ENCODE results near the gene FAM20A.

The FAM20A gene

GRCh38 chr17:68606451-68607307, 5.5 kb upstream of the FAM20A start:
- Histone ChIP-seq H3K4me2 (ENCODE audit: low read length) (no peak overlapping the region), H3K4me1 (ENCODE audit: control insufficient read depth, low read depth, low read length) (peaks cover 5% of the 10 kb centered on the region), H3K79me1 (ENCODE audit: low read length) (peaks cover 1% of the 10 kb centered on the region), H2BK120ac (ENCODE audit: low read depth, low read length) (no peak overlapping the region), H3K27me3 (ENCODE audit: insufficient read depth, low read length, poor library complexity) (no peaks in the 10 kb centered on the region), H3K56ac (ENCODE audit: low read length) (no peak overlapping the region), H2AK5ac (ENCODE audit: low read length) (no peak overlapping the region), H4K8ac (ENCODE audit: low read depth, low read length) (no peak overlapping the region), H3K23ac (ENCODE audit: low read length) (no peak overlapping the region), H3K9ac (ENCODE audit: low read length) (no peak overlapping the region), H2BK15ac (replicated peaks; ENCODE audit: low read depth) (peak overlapping the region; percentile 74), H2BK5ac (ENCODE audit: low read length) (no peak overlapping the region), H4K5ac (ENCODE audit: low read length) (no peak overlapping the region), H3K18ac (ENCODE audit: low read length) (no peak overlapping the region), H3K4me3 (ENCODE audit: low read length) (no peak overlapping the region), H3K4ac (ENCODE audit: low read depth, low read length) (peak overlapping the region; percentile 24), H3K27ac (ENCODE audit: low read depth, low read length) (no peak overlapping the region), H3K79me2 (ENCODE audit: control insufficient read depth, insufficient read depth, low read length) (no peaks in the 10 kb centered on the region), H3K36me3 (ENCODE audit: control insufficient read depth, insufficient read depth, low read length) (no peaks in the 10 kb centered on the region)
- DNase-seq = no peak
- no CpG with 5 or more reads among the region's 2 CpGs for WGBS (ENCODE audit: extremely low coverage, insufficient coverage, low lambda C conversion rate)

- no peak overlapping the region for H2AK5ac ChIP-seq (ENCODE audit: low read length)
- H3K18ac ChIP-seq (ENCODE audit: low read length) = no peak overlapping the region
- WGBS (ENCODE audit: extremely low coverage, insufficient coverage, low lambda C conversion rate) = no CpG with 5 or more reads among the region's 1 CpG
- H3K9ac ChIP-seq (ENCODE audit: low read length) = no peak overlapping the region
- H4K8ac ChIP-seq (ENCODE audit: low read depth, low read length) = no peak overlapping the region
- H4K5ac ChIP-seq (ENCODE audit: low read length) = no peak overlapping the region
- H3K27me3 ChIP-seq (ENCODE audit: insufficient read depth, low read length, poor library complexity) = no peaks in the 10 kb centered on the region
- no peak overlapping the region for H2BK5ac ChIP-seq (ENCODE audit: low read length)
- DNase-seq = no peak
- H2BK120ac ChIP-seq (ENCODE audit: low read depth, low read length) = no peak overlapping the region
- no peak overlapping the region for H3K23ac ChIP-seq (ENCODE audit: low read length)
- peaks cover 5% of the 10 kb centered on the region for H3K4me1 ChIP-seq (ENCODE audit: control insufficient read depth, low read depth, low read length)
- H3K27ac ChIP-seq (ENCODE audit: low read depth, low read length) = no peak overlapping the region
- peaks cover 2% of the 10 kb centered on the region for H3K79me2 ChIP-seq (ENCODE audit: control insufficient read depth, insufficient read depth, low read length)
- no peaks in the 10 kb centered on the region for H3K36me3 ChIP-seq (ENCODE audit: control insufficient read depth, insufficient read depth, low read length)
- H3K56ac ChIP-seq (ENCODE audit: low read length) = no peak overlapping the region
- H3K4me3 ChIP-seq (ENCODE audit: low read length) = no peak overlapping the region
- H2BK15ac ChIP-seq (replicated peaks; ENCODE audit: low read depth) = no peak overlapping the region
- peaks cover 1% of the 10 kb centered on the region for H3K79me1 ChIP-seq (ENCODE audit: low read length)
- no peak overlapping the region for H3K4ac ChIP-seq (ENCODE audit: low read depth, low read length)
- no peak overlapping the region for H3K4me2 ChIP-seq (ENCODE audit: low read length)
Measured at GRCh38 chr17:68605914-68606313, 4.7 kb upstream of the FAM20A start.

GRCh38 chr17:68603656-68604055, 2.5 kb upstream of the FAM20A start:
- H3K23ac ChIP-seq (ENCODE audit: low read length) = no peak overlapping the region
- WGBS (ENCODE audit: extremely low coverage, insufficient coverage, low lambda C conversion rate) = no CpG with 5 or more reads among the region's 3 CpGs
- H3K79me1 ChIP-seq (ENCODE audit: low read length) = peaks cover 1% of the 10 kb centered on the region
- H2BK120ac ChIP-seq (ENCODE audit: low read depth, low read length) = peak overlapping the region; percentile 35
- H3K4ac ChIP-seq (ENCODE audit: low read depth, low read length) = peak overlapping the region; percentile 41
- H3K36me3 ChIP-seq (ENCODE audit: control insufficient read depth, insufficient read depth, low read length) = no peaks in the 10 kb centered on the region
- H4K5ac ChIP-seq (ENCODE audit: low read length) = no peak overlapping the region
- no peak overlapping the region for H3K9ac ChIP-seq (ENCODE audit: low read length)
- H2AK5ac ChIP-seq (ENCODE audit: low read length) = peak overlapping the region; percentile 89
- peak overlapping the region; percentile 54 for H3K56ac ChIP-seq (ENCODE audit: low read length)
- no peak overlapping the region for H4K8ac ChIP-seq (ENCODE audit: low read depth, low read length)
- H3K27ac ChIP-seq (ENCODE audit: low read depth, low read length) = peak overlapping the region; percentile 75
- H3K18ac ChIP-seq (ENCODE audit: low read length) = no peak overlapping the region
- H2BK15ac ChIP-seq (replicated peaks; ENCODE audit: low read depth) = no peak overlapping the region
- no peak overlapping the region for H3K4me2 ChIP-seq (ENCODE audit: low read length)
- H3K27me3 ChIP-seq (ENCODE audit: insufficient read depth, low read length, poor library complexity) = no peaks in the 10 kb centered on the region
- no peak for DNase-seq
- H3K4me1 ChIP-seq (ENCODE audit: control insufficient read depth, low read depth, low read length) = peaks cover 5% of the 10 kb centered on the region
- H2BK5ac ChIP-seq (ENCODE audit: low read length) = peak overlapping the region; percentile 88
- no peak overlapping the region for H3K4me3 ChIP-seq (ENCODE audit: low read length)
- H3K79me2 ChIP-seq (ENCODE audit: control insufficient read depth, insufficient read depth, low read length) = peaks cover 23% of the 10 kb centered on the region

GRCh38 chr17:68603027-68603426, 1.9 kb upstream of the FAM20A start:
- H4K5ac ChIP-seq (ENCODE audit: low read length) = no peak overlapping the region
- H3K4ac ChIP-seq (ENCODE audit: low read depth, low read length) = peak overlapping the region; percentile 6
- no CpG with 5 or more reads among the region's 6 CpGs for WGBS (ENCODE audit: extremely low coverage, insufficient coverage, low lambda C conversion rate)
- no peak overlapping the region for H3K4me3 ChIP-seq (ENCODE audit: low read length)
- no peak overlapping the region for H3K4me2 ChIP-seq (ENCODE audit: low read length)
- peak overlapping the region; percentile 39 for H2BK5ac ChIP-seq (ENCODE audit: low read length)
- no peak overlapping the region for H4K8ac ChIP-seq (ENCODE audit: low read depth, low read length)
- no peak overlapping the region for H2BK120ac ChIP-seq (ENCODE audit: low read depth, low read length)
- peak overlapping the region; percentile 11 for H3K18ac ChIP-seq (ENCODE audit: low read length)
- peaks cover 29% of the 10 kb centered on the region for H3K79me2 ChIP-seq (ENCODE audit: control insufficient read depth, insufficient read depth, low read length)
- peaks cover 1% of the 10 kb centered on the region for H3K79me1 ChIP-seq (ENCODE audit: low read length)
- peaks cover 5% of the 10 kb centered on the region for H3K4me1 ChIP-seq (ENCODE audit: control insufficient read depth, low read depth, low read length)
- peak overlapping the region; percentile 54 for H3K56ac ChIP-seq (ENCODE audit: low read length)
- H3K9ac ChIP-seq (ENCODE audit: low read length) = no peak overlapping the region
- H2BK15ac ChIP-seq (replicated peaks; ENCODE audit: low read depth) = no peak overlapping the region
- H3K27ac ChIP-seq (ENCODE audit: low read depth, low read length) = no peak overlapping the region
- no peaks in the 10 kb centered on the region for H3K36me3 ChIP-seq (ENCODE audit: control insufficient read depth, insufficient read depth, low read length)
- H3K27me3 ChIP-seq (ENCODE audit: insufficient read depth, low read length, poor library complexity) = no peaks in the 10 kb centered on the region
- no peak overlapping the region for H3K23ac ChIP-seq (ENCODE audit: low read length)
- no peak for DNase-seq
- peak overlapping the region; percentile 89 for H2AK5ac ChIP-seq (ENCODE audit: low read length)

- peaks cover 34% of the 10 kb centered on the region for H3K79me2 ChIP-seq (ENCODE audit: control insufficient read depth, insufficient read depth, low read length)
- no peak overlapping the region for H3K4me2 ChIP-seq (ENCODE audit: low read length)
- no peak overlapping the region for H2BK15ac ChIP-seq (replicated peaks; ENCODE audit: low read depth)
- no peak for DNase-seq
- peak overlapping the region; percentile 26 for H3K56ac ChIP-seq (ENCODE audit: low read length)
- H3K4me1 ChIP-seq (ENCODE audit: control insufficient read depth, low read depth, low read length) = peaks cover 5% of the 10 kb centered on the region
- no peak overlapping the region for H3K23ac ChIP-seq (ENCODE audit: low read length)
- H2BK5ac ChIP-seq (ENCODE audit: low read length) = no peak overlapping the region
- no peaks in the 10 kb centered on the region for H3K27me3 ChIP-seq (ENCODE audit: insufficient read depth, low read length, poor library complexity)
- no CpG with 5 or more reads among the region's 5 CpGs for WGBS (ENCODE audit: extremely low coverage, insufficient coverage, low lambda C conversion rate)
- H2AK5ac ChIP-seq (ENCODE audit: low read length) = no peak overlapping the region
- H3K27ac ChIP-seq (ENCODE audit: low read depth, low read length) = no peak overlapping the region
- no peak overlapping the region for H4K8ac ChIP-seq (ENCODE audit: low read depth, low read length)
- no peak overlapping the region for H3K18ac ChIP-seq (ENCODE audit: low read length)
- H3K4me3 ChIP-seq (ENCODE audit: low read length) = no peak overlapping the region
- peaks cover 1% of the 10 kb centered on the region for H3K79me1 ChIP-seq (ENCODE audit: low read length)
- H3K9ac ChIP-seq (ENCODE audit: low read length) = no peak overlapping the region
- no peaks in the 10 kb centered on the region for H3K36me3 ChIP-seq (ENCODE audit: control insufficient read depth, insufficient read depth, low read length)
- no peak overlapping the region for H2BK120ac ChIP-seq (ENCODE audit: low read depth, low read length)
- H4K5ac ChIP-seq (ENCODE audit: low read length) = no peak overlapping the region
- no peak overlapping the region for H3K4ac ChIP-seq (ENCODE audit: low read depth, low read length)
Measured at GRCh38 chr17:68602289-68602688, 1.1 kb upstream of the FAM20A start.
